ENCODE measurements around the gene SRRM3.
"Not testable (repeated sequence)": the region's sequence is repeated elsewhere in the genome, so short reads cannot be mapped to it uniquely, and the experiment has no call there.

Gene SRRM3

DNA sequence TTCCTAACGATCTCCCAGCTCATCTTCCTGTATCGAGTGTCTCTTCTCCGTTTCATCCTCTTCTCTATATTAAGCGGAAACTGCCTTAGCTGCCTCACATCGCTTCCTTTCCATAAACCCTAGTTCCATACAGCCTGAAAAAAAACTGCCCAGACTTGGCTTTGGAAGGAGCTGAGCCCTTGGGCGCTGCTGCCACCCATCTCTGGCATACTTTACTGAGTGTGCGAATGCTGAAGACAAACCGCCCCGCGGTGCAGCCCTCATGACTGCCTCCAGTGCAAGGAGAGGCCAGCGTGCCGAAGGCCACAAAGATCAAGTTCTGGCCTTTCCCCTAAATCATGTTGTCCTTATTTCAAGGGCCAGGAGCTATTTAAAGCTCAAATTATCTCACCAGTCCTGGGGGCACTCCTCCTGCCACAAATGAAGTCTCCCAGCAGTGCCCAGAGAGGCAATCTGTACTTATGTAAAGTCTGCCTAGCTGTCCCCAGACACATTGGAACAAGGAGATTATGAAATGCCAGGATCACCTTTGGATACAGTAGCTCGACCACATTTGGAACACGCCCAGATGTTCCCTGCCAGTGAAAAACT lies 131.9 kb downstream of the SRRM3 start:
- peak overlapping the region; percentile 8; the same call in 1 of the 2 replicates for H3K27ac ChIP-seq
- TF ChIP-seq, protein P1, sequence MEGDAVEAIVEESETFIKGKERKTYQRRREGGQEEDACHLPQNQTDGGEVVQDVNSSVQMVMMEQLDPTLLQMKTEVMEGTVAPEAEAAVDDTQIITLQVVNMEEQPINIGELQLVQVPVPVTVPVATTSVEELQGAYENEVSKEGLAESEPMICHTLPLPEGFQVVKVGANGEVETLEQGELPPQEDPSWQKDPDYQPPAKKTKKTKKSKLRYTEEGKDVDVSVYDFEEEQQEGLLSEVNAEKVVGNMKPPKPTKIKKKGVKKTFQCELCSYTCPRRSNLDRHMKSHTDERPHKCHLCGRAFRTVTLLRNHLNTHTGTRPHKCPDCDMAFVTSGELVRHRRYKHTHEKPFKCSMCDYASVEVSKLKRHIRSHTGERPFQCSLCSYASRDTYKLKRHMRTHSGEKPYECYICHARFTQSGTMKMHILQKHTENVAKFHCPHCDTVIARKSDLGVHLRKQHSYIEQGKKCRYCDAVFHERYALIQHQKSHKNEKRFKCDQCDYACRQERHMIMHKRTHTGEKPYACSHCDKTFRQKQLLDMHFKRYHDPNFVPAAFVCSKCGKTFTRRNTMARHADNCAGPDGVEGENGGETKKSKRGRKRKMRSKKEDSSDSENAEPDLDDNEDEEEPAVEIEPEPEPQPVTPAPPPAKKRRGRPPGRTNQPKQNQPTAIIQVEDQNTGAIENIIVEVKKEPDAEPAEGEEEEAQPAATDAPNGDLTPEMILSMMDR (conservative IDR thresholded peaks at IDR 0.05): no peak

DNA sequence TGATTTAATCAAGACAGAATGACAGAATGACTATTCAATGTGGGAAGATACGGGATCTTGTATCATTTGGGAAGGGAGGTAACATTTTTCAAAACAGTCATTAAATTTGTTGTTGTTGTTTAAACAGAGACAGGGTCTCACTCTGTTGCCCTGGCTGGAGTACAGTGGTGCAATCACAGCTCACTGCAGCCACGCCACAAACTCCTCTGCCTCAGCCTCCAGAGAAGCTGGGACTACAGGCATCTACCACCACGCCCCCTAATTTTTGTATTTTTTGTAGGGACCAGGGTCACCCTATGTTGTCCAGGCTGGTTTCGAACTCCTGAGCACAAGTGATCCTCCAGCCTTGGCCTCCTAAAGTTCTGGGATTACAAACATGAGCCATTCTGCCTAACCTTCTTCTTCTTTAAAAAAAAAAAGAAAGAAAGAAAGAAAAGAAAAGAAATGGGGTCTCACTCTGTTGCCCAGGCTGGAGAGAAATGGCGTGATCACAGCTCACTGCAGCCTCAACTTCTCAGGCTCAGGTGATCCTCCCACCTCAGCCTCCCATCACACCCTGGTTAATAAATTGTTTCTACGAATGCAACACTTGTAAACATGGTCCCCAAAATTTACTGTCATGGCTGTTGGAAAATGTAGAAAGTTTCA lies 132.7 kb downstream of the SRRM3 start:
- no peak overlapping the region for H3K27ac ChIP-seq
- TF ChIP-seq, protein P1 (conservative IDR thresholded peaks at IDR 0.05): no peak

DNA sequence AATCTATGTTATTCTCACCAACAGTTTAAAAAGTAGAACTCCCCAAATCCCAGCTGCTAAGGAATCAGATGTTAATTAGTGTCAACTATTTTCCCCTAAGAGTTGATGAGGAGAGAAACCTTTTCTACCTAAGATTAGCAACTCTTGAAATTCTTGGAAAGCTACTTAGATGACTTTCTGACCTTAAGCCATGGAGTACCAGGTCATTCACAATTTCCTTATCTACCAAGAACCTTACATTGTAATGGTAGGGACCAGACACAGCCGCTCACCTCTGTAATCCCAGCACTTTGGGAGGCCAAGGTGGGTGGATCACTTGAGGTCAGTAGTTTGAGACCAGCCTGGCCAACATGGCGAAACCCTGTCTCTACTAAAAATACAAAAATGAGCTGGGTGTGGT lies 133.7 kb downstream of the SRRM3 start:
- not testable (repeated sequence) for H3K27ac ChIP-seq

DNA sequence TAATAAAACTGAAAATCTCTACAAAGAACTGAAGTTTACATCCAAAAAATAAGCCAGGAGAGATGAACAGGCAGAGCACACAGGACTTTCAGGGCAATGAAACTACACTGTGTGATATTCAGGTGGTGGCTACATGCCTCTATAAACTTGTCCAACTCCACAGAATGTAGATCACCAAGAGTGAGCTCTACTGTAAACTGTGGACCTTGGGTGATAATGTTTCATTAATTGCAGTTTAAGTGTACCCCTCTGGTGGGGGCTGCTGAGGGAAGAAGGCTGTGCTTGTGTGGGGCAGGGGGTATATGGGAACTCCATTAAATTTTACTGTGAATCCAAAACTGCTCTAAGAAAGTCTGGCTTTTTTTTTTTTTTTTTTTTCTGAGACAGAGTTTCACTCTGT lies 134.4 kb downstream of the SRRM3 start:
- TF ChIP-seq, protein P1 (conservative IDR thresholded peaks at IDR 0.05): no peak
- H3K27ac ChIP-seq: no peak overlapping the region

Data from VCaP (cell line).